ENCODE data around the gene PLEKHA7. TPM values are rescaled to one million over a fixed set of nuclear protein-coding genes. Genes with fewer than 3 reads are reported as not detected.

Gene PLEKHA7
- total RNA-seq, 1 experiment from 2014 or later, result not detected

GRCh38 chr11:16778876-16779275, 235.3 kb downstream of the PLEKHA7 start:
- no peak overlapping the region for H3K4me3 ChIP-seq
- no peaks in the 10 kb centered on the region for H3K36me3 ChIP-seq
- H3K9me3 ChIP-seq, result no peaks in the 10 kb centered on the region
- DNase-seq, result no peak
- H3K27me3 ChIP-seq, result no peaks in the 10 kb centered on the region

GRCh38 chr11:16778286-16778685, 235.9 kb downstream of the PLEKHA7 start:
- no peaks in the 10 kb centered on the region for H3K27me3 ChIP-seq
- no peaks in the 10 kb centered on the region for H3K36me3 ChIP-seq
- no peak overlapping the region for H3K4me3 ChIP-seq
- H3K9me3 ChIP-seq, result no peaks in the 10 kb centered on the region
- DNase-seq, result no peak

- Histone ChIP-seq H3K36me3 (no peaks in the 10 kb centered on the region), H3K4me3 (no peak overlapping the region), H3K9me3 (no peaks in the 10 kb centered on the region), H3K27me3 (no peaks in the 10 kb centered on the region)
- DNase-seq, result no peak
Observed at GRCh38 chr11:16777613-16777975, 236.6 kb downstream of the PLEKHA7 start.

- Histone ChIP-seq H3K27me3 (no peaks in the 10 kb centered on the region), H3K36me3 (no peaks in the 10 kb centered on the region)
- DNase-seq, result no peak
Observed at GRCh38 chr11:16776711-16777612, 237.3 kb downstream of the PLEKHA7 start.

GRCh38 chr11:16775614-16776283, 238.5 kb downstream of the PLEKHA7 start:
- H3K9me3 ChIP-seq, result no peaks in the 10 kb centered on the region
- no peaks in the 10 kb centered on the region for H3K36me3 ChIP-seq
- DNase-seq, result no peak
- no peak overlapping the region for H3K4me3 ChIP-seq
- no peaks in the 10 kb centered on the region for H3K27me3 ChIP-seq

More at GRCh38 chr11:16776711-16777612, 237.3 kb downstream of the PLEKHA7 start:
- no peaks in the 10 kb centered on the region for H3K9me3 ChIP-seq
- H3K4me3 ChIP-seq, result no peak overlapping the region

- Histone ChIP-seq H3K27me3 (no peaks in the 10 kb centered on the region), H3K9me3 (no peaks in the 10 kb centered on the region), H3K36me3 (no peaks in the 10 kb centered on the region), H3K4me3 (no peak overlapping the region)
- no peak for DNase-seq
Observed at GRCh38 chr11:16774936-16775613, 239.1 kb downstream of the PLEKHA7 start.

GRCh38 chr11:16773981-16774935, 240.0 kb downstream of the PLEKHA7 start:
- no peaks in the 10 kb centered on the region for H3K9me3 ChIP-seq
- no peaks in the 10 kb centered on the region for H3K27me3 ChIP-seq
- H3K36me3 ChIP-seq, result no peaks in the 10 kb centered on the region
- DNase-seq, result no peak
- H3K4me3 ChIP-seq, result no peak overlapping the region

GRCh38 chr11:16772141-16772512, 242.1 kb downstream of the PLEKHA7 start:
- H3K4me3 ChIP-seq, result no peak overlapping the region
- no peaks in the 10 kb centered on the region for H3K36me3 ChIP-seq
- H3K27me3 ChIP-seq, result no peaks in the 10 kb centered on the region
- no peak for DNase-seq
- no peaks in the 10 kb centered on the region for H3K9me3 ChIP-seq

- Histone ChIP-seq H3K4me3 (no peak overlapping the region), H3K9me3 (no peaks in the 10 kb centered on the region), H3K36me3 (no peaks in the 10 kb centered on the region), H3K27me3 (no peaks in the 10 kb centered on the region)
- DNase-seq, result no peak
Observed at GRCh38 chr11:16771350-16772140, 242.7 kb downstream of the PLEKHA7 start.

GRCh38 chr11:16770016-16770415, 244.2 kb downstream of the PLEKHA7 start:
- Histone ChIP-seq H3K36me3 (no peaks in the 10 kb centered on the region), H3K4me3 (no peak overlapping the region), H3K27me3 (no peaks in the 10 kb centered on the region), H3K9me3 (no peaks in the 10 kb centered on the region)
- no peak for DNase-seq

- no peak for DNase-seq
- Histone ChIP-seq H3K9me3 (no peaks in the 10 kb centered on the region), H3K4me3 (no peak overlapping the region), H3K27me3 (no peaks in the 10 kb centered on the region), H3K36me3 (no peaks in the 10 kb centered on the region)
Observed at GRCh38 chr11:16769386-16769785, 244.8 kb downstream of the PLEKHA7 start.

GRCh38 chr11:16767957-16768356, 246.3 kb downstream of the PLEKHA7 start:
- Histone ChIP-seq H3K9me3 (no peaks in the 10 kb centered on the region), H3K27me3 (no peaks in the 10 kb centered on the region), H3K4me3 (no peak overlapping the region), H3K36me3 (no peaks in the 10 kb centered on the region)
- no peak for DNase-seq

- Histone ChIP-seq H3K36me3 (no peaks in the 10 kb centered on the region), H3K27me3 (no peaks in the 10 kb centered on the region), H3K9me3 (no peaks in the 10 kb centered on the region), H3K4me3 (no peak overlapping the region)
- DNase-seq, result no peak
Observed at GRCh38 chr11:16767137-16767536, 247.1 kb downstream of the PLEKHA7 start.

- Histone ChIP-seq H3K4me3 (no peak overlapping the region), H3K36me3 (no peaks in the 10 kb centered on the region), H3K27me3 (no peaks in the 10 kb centered on the region), H3K9me3 (no peaks in the 10 kb centered on the region)
- DNase-seq, result no peak
Observed at GRCh38 chr11:16764888-16765287, 249.3 kb downstream of the PLEKHA7 start.

GRCh38 chr11:16763746-16764145, 250.5 kb downstream of the PLEKHA7 start:
- H3K9me3 ChIP-seq, result no peaks in the 10 kb centered on the region
- H3K4me3 ChIP-seq, result no peak overlapping the region
- H3K36me3 ChIP-seq, result no peaks in the 10 kb centered on the region
- no peaks in the 10 kb centered on the region for H3K27me3 ChIP-seq
- DNase-seq, result no peak

Measured in MG63 (cell line).